HEK293 (cell line): Measurements from ENCODE around the gene TMEM212.
A peak's percentile ranks its signal among the peaks of the same experiment; 100 is the strongest.

ENCODE experiments used
- CTCF ChIA-PET: fragments of 350-600 bp; formaldehyde crosslinking; extraction: SDS; loops from one replicate; lab custom pipeline; 2021; ENCODE audit warnings: antibody characterized with exemption; lab: Yijun Ruan, JAX
- POLR2A ChIA-PET: fragments of 300-600 bp; formaldehyde crosslinking; extraction: SDS; loops from one replicate; lab custom pipeline; 2020; ENCODE audit warnings: antibody characterized with exemption, inconsistent platforms; lab: Yijun Ruan, JAX
- H3K27ac ChIP-seq: fragments of 200-500 bp; sonication (Bioruptor generic); 2 replicates; pipeline ENCODE4 v1.5.1; 2014; ENCODE audit warnings: low read depth, low read length, control low read depth, inconsistent platforms; ENCODE audit errors: extremely low read depth
- H3K36me3 ChIP-seq, 2 experiments: fragments of 200-500 bp in 1 of 2; sonication (Bioruptor generic) in 1 of 2; 1 replicate in 1 of 2; 2 replicates in 1 of 2; pipeline ENCODE4 v1.5.1; 2014 to 2017; ENCODE audit warnings: inconsistent platforms in 2 of 2, low read length in 2 of 2; ENCODE audit not compliant: control insufficient read depth in 2 of 2, insufficient read depth in 1 of 2
- H3K4me1 ChIP-seq: fragments of 200-500 bp; sonication (Bioruptor generic); 2 replicates; pipeline ENCODE4 v1.5.1; 2014; ENCODE audit warnings: mild to moderate bottlenecking, low read length, inconsistent platforms; ENCODE audit not compliant: control insufficient read depth, insufficient read depth
- H3K4me3 ChIP-seq: 2 replicates; pipeline ENCODE4 v1.5.1; 2011; ENCODE audit warnings: low read depth, mild to moderate bottlenecking, control low read depth, low read length, moderate library complexity
- H3K9me3 ChIP-seq: fragments of 200-500 bp; sonication (Bioruptor generic); 2 replicates; pipeline ENCODE4 v1.5.1; 2014; ENCODE audit warnings: low read depth, low read length, inconsistent platforms; ENCODE audit not compliant: control insufficient read depth, insufficient read depth
- PATZ1 ChIP-seq: fragments of 450-650 bp; formaldehyde crosslinking; IDR thresholded peaks from 2 replicates; pipeline ENCODE4 v1.5.1; 2016; ENCODE audit warnings: missing biosample characterization, missing genetic modification characterization
- PRDM4 ChIP-seq: fragments of 450-650 bp; formaldehyde crosslinking; IDR thresholded peaks from 2 replicates; pipeline ENCODE4 v1.5.1; 2017; ENCODE audit warnings: missing biosample characterization, missing genetic modification characterization
- PRDM6 ChIP-seq: fragments of 450-650 bp; formaldehyde crosslinking; IDR thresholded peaks from 2 replicates; pipeline ENCODE4 v1.5.1; 2017; ENCODE audit warnings: missing biosample characterization, missing genetic modification characterization
- SETDB1 ChIP-seq: IDR thresholded peaks from one replicate; pipeline ENCODE4 v1.6.1; 2017; ENCODE audit warnings: mild to moderate bottlenecking, low read length, moderate library complexity, mixed read lengths; ENCODE audit not compliant: insufficient read length
- TRIM28 ChIP-seq: IDR thresholded peaks from 2 replicates; pipeline ENCODE4 v1.6.1; 2011; ENCODE audit warnings: low read length, control low read depth, borderline replicate concordance
- ZBTB17 ChIP-seq: fragments of 450-650 bp; formaldehyde crosslinking; IDR thresholded peaks from 2 replicates; pipeline ENCODE4 v1.5.1; 2016; ENCODE audit warnings: missing biosample characterization, missing genetic modification characterization
- ZFP69B ChIP-seq: fragments of 450-650 bp; formaldehyde crosslinking; IDR thresholded peaks from 2 replicates; pipeline ENCODE4 v1.5.1; 2016; ENCODE audit warnings: missing biosample characterization, missing genetic modification characterization
- ZNF146 ChIP-seq: fragments of 450-650 bp; formaldehyde crosslinking; IDR thresholded peaks from 2 replicates; pipeline ENCODE4 v1.5.1; 2016; ENCODE audit warnings: missing biosample characterization, missing genetic modification characterization
- ZNF148 ChIP-seq: fragments of 450-650 bp; formaldehyde crosslinking; IDR thresholded peaks from 2 replicates; pipeline ENCODE4 v1.5.0; 2017; ENCODE audit warnings: missing biosample characterization, missing genetic modification characterization, borderline replicate concordance
- ZNF155 ChIP-seq: fragments of 450-650 bp; formaldehyde crosslinking; IDR thresholded peaks from 2 replicates; pipeline ENCODE4 v1.5.1; 2016; ENCODE audit warnings: missing biosample characterization, missing genetic modification characterization
- ZNF211 ChIP-seq: fragments of 450-650 bp; formaldehyde crosslinking; IDR thresholded peaks from 2 replicates; pipeline ENCODE4 v1.5.1; 2016; ENCODE audit warnings: low read depth, missing biosample characterization, missing genetic modification characterization
- ZNF274 ChIP-seq, 2 experiments: fragments of 200-500 bp in 1 of 2; fragments of 450-650 bp in 1 of 2; sonication (Bioruptor generic) in 1 of 2; formaldehyde crosslinking in 1 of 2; IDR thresholded peaks; 2 replicates each; pipeline versions ENCODE4 v1.5.1 to v1.6.1; 2014 to 2016; ENCODE audit warnings: borderline replicate concordance in 1 of 2, inconsistent platforms in 1 of 2, low read length in 1 of 2, missing biosample characterization in 1 of 2, missing genetic modification characterization in 1 of 2
- ZNF354C ChIP-seq: fragments of 450-650 bp; formaldehyde crosslinking; IDR thresholded peaks from 2 replicates; pipeline ENCODE4 v1.5.1; 2016; ENCODE audit warnings: missing biosample characterization, missing genetic modification characterization, low read depth, borderline replicate concordance
- ZNF394 ChIP-seq: fragments of 450-650 bp; formaldehyde crosslinking; IDR thresholded peaks from 2 replicates; pipeline ENCODE4 v1.5.1; 2016; ENCODE audit warnings: missing biosample characterization, missing genetic modification characterization, mild to moderate bottlenecking, moderate library complexity, borderline replicate concordance
- ZNF426 ChIP-seq: fragments of 450-650 bp; formaldehyde crosslinking; IDR thresholded peaks from 2 replicates; pipeline ENCODE4 v1.5.1; 2017; ENCODE audit warnings: missing biosample characterization, missing genetic modification characterization, mild to moderate bottlenecking, inconsistent platforms, moderate library complexity
- ZNF449 ChIP-seq: fragments of 450-650 bp; formaldehyde crosslinking; IDR thresholded peaks from 2 replicates; pipeline ENCODE4 v1.5.1; 2017; ENCODE audit warnings: missing biosample characterization, mild to moderate bottlenecking, missing genetic modification characterization, moderate library complexity
- ZNF473 ChIP-seq: fragments of 450-650 bp; formaldehyde crosslinking; IDR thresholded peaks from 2 replicates; pipeline ENCODE4 v1.5.1; 2017; ENCODE audit warnings: missing biosample characterization, missing genetic modification characterization
- ZNF561 ChIP-seq: fragments of 450-650 bp; IDR thresholded peaks from 2 replicates; pipeline ENCODE4 v1.5.1; 2018; ENCODE audit warnings: missing biosample characterization, missing genetic modification characterization, borderline replicate concordance
- ZNF596 ChIP-seq: fragments of 450-650 bp; IDR thresholded peaks from 2 replicates; pipeline ENCODE4 v1.5.0; 2018; ENCODE audit warnings: missing biosample characterization, mild to moderate bottlenecking, missing genetic modification characterization, moderate library complexity
- ZNF692 ChIP-seq: fragments of 450-650 bp; formaldehyde crosslinking; IDR thresholded peaks from 2 replicates; pipeline ENCODE4 v1.5.1; 2016; ENCODE audit warnings: missing biosample characterization, missing genetic modification characterization
- ZNF792 ChIP-seq: fragments of 450-650 bp; formaldehyde crosslinking; IDR thresholded peaks from 2 replicates; pipeline ENCODE4 v1.5.1; 2016; ENCODE audit warnings: missing biosample characterization, missing genetic modification characterization

The TMEM212 gene

GRCh38 chr3:171892457-171892856, 49.3 kb downstream of the TMEM212 start (continued):
- TF ChIP-seq PRDM4 (tag by site-specific recombination) = no peak
- no peak for TF ChIP-seq ZNF473 (tag by site-specific recombination)
- no peak for TF ChIP-seq ZNF561 (tag by site-specific recombination)
- no peak for TF ChIP-seq ZNF426 (tag by site-specific recombination)
- TF ChIP-seq ZNF155 (tag by site-specific recombination) = no peak
- TF ChIP-seq ZNF148 (tag by site-specific recombination) = no peak
- TF ChIP-seq PATZ1 (tag by site-specific recombination) = no peak

GRCh38 chr3:171895291-171895690, 52.1 kb downstream of the TMEM212 start:
- CTCF ChIA-PET = no interaction called here
- H3K9me3 ChIP-seq = no peaks in the 10 kb centered on the region
- no peak overlapping the region for H3K4me3 ChIP-seq
- POLR2A ChIA-PET = no interaction called here
- H3K27ac ChIP-seq = no peak overlapping the region
- no peaks in the 10 kb centered on the region for H3K36me3 ChIP-seq
- H3K4me1 ChIP-seq = peaks cover 3% of the 10 kb centered on the region; the same call in 1 of the 2 replicates
- TF ChIP-seq ZNF792 (tag by site-specific recombination) (no peak), ZNF449 (tag by site-specific recombination) (no peak), SETDB1 (no peak), ZNF596 (tag by site-specific recombination) (0 out of 2 replicates have a peak, but pooled peaks have one; percentile 24), PRDM4 (tag by site-specific recombination) (no peak), ZNF146 (tag by site-specific recombination) (no peak), TRIM28 (0 out of 2 replicates have a peak, but pooled peaks have one; percentile 30), PRDM6 (tag by site-specific recombination) (peak; percentile 32; the same call in 1 of the 2 replicates), ZNF354C (tag by site-specific recombination) (no peak), ZNF274 (IDR thresholded peaks at IDR 0.05; ENCODE audit: low read length) (no peak), ZNF274 (tag by site-specific recombination; IDR thresholded peaks at IDR 0.05; ENCODE audit: borderline replicate concordance) (no peak), ZNF692 (tag by site-specific recombination) (no peak), ZNF394 (tag by site-specific recombination) (no peak), ZBTB17 (tag by site-specific recombination) (peak; percentile 31; the same call in 1 of the 2 replicates), ZFP69B (tag by site-specific recombination) (no peak), ZNF211 (tag by site-specific recombination) (no peak)
